Fibroblast of villous mesenchyme (primary cell): Measurements from ENCODE around the gene HBG2. TPM values are rescaled to one million over a fixed set of nuclear protein-coding genes. Genes with fewer than 3 reads are reported as not detected.

Experiments used
- DNase-seq: peaks from one replicate; pipeline ENCODE4 v3.0.0-alpha.2; 2010; ENCODE audit warnings: low read depth
- H3K4me3 ChIP-seq: 2 replicates; pipeline ENCODE4 v1.5.1; 2011; ENCODE audit warnings: low read depth, mild to moderate bottlenecking, low read length
- CTCF ChIP-seq: IDR thresholded peaks from 2 replicates; pipeline ENCODE4 v1.5.1; 2012; ENCODE audit warnings: low read depth, mild to moderate bottlenecking, low read length; ENCODE audit not compliant: insufficient read depth
- total RNA-seq: library from RNA; depleted of rRNA; stranded (reverse); fragments of >200 nt; gene quantifications from 2 replicates; pipeline ENCODE4 v1.2.3, GENCODE V29; 2012

HBG2 gene
- total RNA-seq, 1 donor = not detected

DNA sequence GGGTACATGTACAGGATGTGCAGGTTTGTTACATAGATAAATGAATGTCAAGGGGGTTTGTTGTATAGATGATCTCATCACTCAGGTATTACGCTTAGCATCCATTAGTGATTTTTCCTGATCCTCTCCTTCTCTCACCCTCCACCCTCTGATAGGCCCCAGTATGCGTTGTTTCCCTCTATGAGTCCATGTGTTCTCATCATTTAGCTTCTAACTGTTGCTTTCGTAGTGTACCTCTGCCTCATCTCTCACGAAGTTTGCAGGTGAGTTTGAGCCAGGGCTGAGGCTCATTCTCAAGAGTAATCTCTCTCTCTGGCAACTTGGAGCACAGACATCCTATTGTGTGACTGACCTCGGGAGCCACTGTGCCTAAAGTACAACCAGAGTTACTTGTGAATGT, 19.8 kb upstream of the HBG2 start:
- H3K4me3 ChIP-seq = no peak overlapping the region
- no peak for DNase-seq
- no peak for TF ChIP-seq CTCF

- H3K4me3 ChIP-seq = no peak overlapping the region
- no peak for TF ChIP-seq CTCF
- no peak for DNase-seq
These were observed 17.9 kb upstream of the HBG2 start for GRCh38 chr11:5272395-5273017.

GRCh38 chr11:5269715-5270147, 15.2 kb upstream of the HBG2 start, which contains the start of gene HBE1:
Gene HBE1, minus strand, starts transcription at chr11:5269945. Its CDS starts 55 bp downstream, at chr11:5269890.
- no peak for TF ChIP-seq CTCF
- H3K4me3 ChIP-seq = no peak within 1 kb of the TSS
- no peak for DNase-seq

DNA sequence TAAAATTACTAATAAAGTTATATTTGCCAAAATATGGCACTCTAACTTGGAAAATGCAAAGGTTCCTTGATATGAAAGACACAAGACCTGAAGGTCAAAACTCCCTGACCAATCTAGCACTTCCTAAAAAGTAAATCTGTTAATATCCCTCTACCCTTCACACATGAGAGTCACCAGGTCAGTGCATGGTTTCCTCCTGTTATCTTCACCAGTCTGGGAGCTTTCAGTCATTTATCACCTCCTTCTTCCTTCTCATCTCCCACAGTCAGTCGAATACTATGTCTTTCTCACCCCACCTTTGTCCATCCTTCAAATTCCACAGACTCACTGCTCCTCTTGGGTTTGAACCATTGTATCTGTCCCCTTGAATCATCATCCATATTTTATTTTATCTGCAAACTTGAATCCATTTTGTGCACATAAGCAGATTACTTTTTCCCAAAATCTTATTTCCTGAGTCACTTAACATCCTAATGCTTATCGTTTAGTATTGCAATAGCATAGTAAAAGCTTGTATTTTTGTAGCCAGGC, 12.5 kb upstream of the HBG2 start:
- DNase-seq = no peak
- TF ChIP-seq CTCF = no peak
- no peak overlapping the region for H3K4me3 ChIP-seq

DNA sequence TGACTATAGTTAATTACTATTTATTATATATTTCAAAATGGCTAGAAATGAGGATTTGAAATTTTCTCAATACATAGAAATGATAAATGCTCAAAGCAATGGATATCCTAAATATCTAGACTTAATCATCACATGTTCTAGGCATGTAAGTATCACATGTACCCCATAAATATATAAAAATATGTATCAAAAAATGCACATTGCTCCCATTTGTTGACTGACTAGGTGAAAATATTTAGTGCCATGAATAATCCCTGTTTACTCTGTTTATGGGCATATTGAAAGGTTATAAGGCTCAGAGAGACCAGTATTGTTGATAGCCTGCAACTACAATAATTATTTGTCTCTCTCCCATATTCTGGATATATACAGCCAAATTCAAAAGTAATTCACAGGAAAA, 12.0 kb upstream of the HBG2 start:
- no peak overlapping the region for H3K4me3 ChIP-seq
- no peak for DNase-seq
- no peak for TF ChIP-seq CTCF

DNA sequence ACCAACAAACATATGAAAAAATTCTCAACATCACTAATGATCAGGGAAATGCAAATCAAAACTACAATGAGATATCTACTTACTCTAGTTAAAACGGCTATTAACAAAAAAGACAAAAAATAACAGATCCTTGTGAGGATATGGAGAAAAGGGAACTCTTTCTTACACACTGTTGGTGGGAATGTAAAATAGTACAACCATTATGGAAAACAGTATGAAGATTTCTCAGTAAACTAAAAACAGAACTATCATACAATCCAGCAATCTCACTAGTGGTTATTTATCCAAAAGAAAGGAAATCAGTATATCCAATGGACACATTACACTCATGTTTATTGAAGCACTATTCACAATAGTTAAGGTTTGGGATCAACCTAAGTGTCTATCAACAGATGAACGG, 11.3 kb upstream of the HBG2 start:
- TF ChIP-seq CTCF = no peak
- no peak overlapping the region for H3K4me3 ChIP-seq
- no peak for DNase-seq
